SK-N-SH (cell line): ENCODE results near the gene POLR1E. TPM values are rescaled to one million over a fixed set of nuclear protein-coding genes. Genes with fewer than 3 reads are reported as not detected.

Experiments
- CTCF ChIA-PET: fragments of 300-600, 350-600 bp; formaldehyde crosslinking; extraction: SDS; loops from one replicate; lab custom pipeline; 2021; lab: Yijun Ruan, JAX
- POLR2A ChIA-PET: fragments of 350-600 bp; sonication (Branson Sonifier 250); formaldehyde crosslinking; extraction: SDS; loops from one replicate; lab custom pipeline; 2020; ENCODE audit warnings: antibody characterized with exemption, inconsistent platforms; lab: Yijun Ruan, JAX
- DNase-seq: peaks from one replicate; pipeline ENCODE4 v3.0.0; 2012
- H2AFZ ChIP-seq: fragments of 200-600 bp; sonication (generic); 2 replicates; pipeline ENCODE4 v1.8.1; 2016; ENCODE audit warnings: antibody characterized with exemption, mild to moderate bottlenecking, low read depth
- H3F3A ChIP-seq: fragments of 200-600 bp; sonication (generic); replicated peaks from 2 replicates; pipeline ENCODE3; 2016; ENCODE audit warnings: antibody characterized with exemption, mild to moderate bottlenecking; ENCODE audit not compliant: insufficient read depth
- H3K27ac ChIP-seq, 2 experiments: fragments of 200-500 bp in 1 of 2; fragments of 200-600 bp in 1 of 2; sonication (Bioruptor generic) in 1 of 2; sonication (generic), shearing (Covaris generic) in 1 of 2; 2 replicates each; pipeline versions ENCODE4 v1.5.1 to v1.6.1; 2014 to 2016; ENCODE audit warnings: low read depth in 2 of 2, inconsistent platforms in 1 of 2, low read length in 1 of 2, mild to moderate bottlenecking in 1 of 2, mixed read lengths in 1 of 2
- H3K27me3 ChIP-seq: fragments of 200-600 bp; sonication (generic), shearing (Covaris generic); 2 replicates; pipeline ENCODE4 v1.6.1; 2016; ENCODE audit warnings: mixed run types; ENCODE audit not compliant: insufficient read depth
- H3K36me3 ChIP-seq, 2 experiments: fragments of 200-500 bp in 1 of 2; fragments of 200-600 bp in 1 of 2; sonication (Bioruptor generic) in 1 of 2; sonication (generic) in 1 of 2; replicated peaks in 1 of 2; 2 replicates each; pipeline versions ENCODE3 to v1.5.1; 2014 to 2016; ENCODE audit warnings: low read length in 1 of 2, mild to moderate bottlenecking in 1 of 2; ENCODE audit not compliant: insufficient read depth in 2 of 2, control insufficient read depth in 1 of 2
- H3K4me1 ChIP-seq, 2 experiments: fragments of 200-500 bp in 1 of 2; fragments of 200-600 bp in 1 of 2; sonication (Bioruptor generic) in 1 of 2; sonication (generic), shearing (Covaris generic) in 1 of 2; 2 replicates each; pipeline versions ENCODE4 v1.5.1 to v1.6.1; 2014 to 2016; ENCODE audit warnings: low read depth in 1 of 2, low read length in 1 of 2, mixed run types in 1 of 2; ENCODE audit not compliant: insufficient read depth in 2 of 2, control insufficient read depth in 1 of 2
- H3K4me2 ChIP-seq: fragments of 200-600 bp; sonication (generic), shearing (Covaris generic); 2 replicates; pipeline ENCODE4 v1.6.1; 2017; ENCODE audit warnings: mixed run types
- H3K4me3 ChIP-seq, 2 experiments: fragments of 200-500 bp in 1 of 2; fragments of 200-600 bp in 1 of 2; sonication (Bioruptor generic) in 1 of 2; sonication (generic), shearing (Covaris generic) in 1 of 2; 2 replicates each; pipeline versions ENCODE4 v1.5.1 to v1.8.1; 2014 to 2016; ENCODE audit warnings: low read depth in 2 of 2, inconsistent platforms in 1 of 2, low read length in 1 of 2, mild to moderate bottlenecking in 1 of 2, mixed read lengths in 1 of 2, moderate library complexity in 1 of 2
- H3K79me2 ChIP-seq: fragments of 200-600 bp; sonication (generic); 2 replicates; pipeline ENCODE4 v1.8.1; 2017; ENCODE audit warnings: mild to moderate bottlenecking; ENCODE audit not compliant: insufficient read depth
- H3K9ac ChIP-seq: fragments of 200-600 bp; sonication (generic); 2 replicates; pipeline ENCODE4 v1.6.1; 2017; ENCODE audit warnings: mixed run types
- H3K9me2 ChIP-seq: fragments of 200-600 bp; sonication (generic); 2 replicates; pipeline ENCODE4 v1.6.1; 2017; ENCODE audit warnings: mixed run types
- H3K9me3 ChIP-seq: fragments of 200-600 bp; sonication (generic); 2 replicates; pipeline ENCODE4 v1.6.1; 2017; ENCODE audit warnings: mixed run types, mild to moderate bottlenecking, moderate library complexity
- H4K20me1 ChIP-seq: fragments of 200-600 bp; sonication (generic); 2 replicates; pipeline ENCODE4 v1.6.1; 2017; ENCODE audit warnings: mild to moderate bottlenecking, mixed run types; ENCODE audit not compliant: insufficient read depth
- CTCF ChIP-seq: fragments of 200-600 bp; sonication (generic); IDR thresholded peaks from 2 replicates; pipeline ENCODE4 v1.6.1; 2017; ENCODE audit warnings: antibody characterized with exemption, mild to moderate bottlenecking, moderate library complexity
- ELF1 ChIP-seq: IDR thresholded peaks from 2 replicates; pipeline ENCODE4 v1.4.0; 2012
- EP300 ChIP-seq, 2 experiments: IDR thresholded peaks; 2 replicates each; pipeline versions ENCODE4 v1.4.0 to v1.6.1; 2012; ENCODE audit warnings: borderline replicate concordance in 1 of 2, low read depth in 1 of 2, low read length in 1 of 2
- EZH2phosphoT487 ChIP-seq: fragments of 200-600 bp; sonication (generic); IDR thresholded peaks from 2 replicates; pipeline ENCODE4 v1.6.1; 2017; ENCODE audit warnings: low read depth, mixed run types, mild to moderate bottlenecking, antibody characterized with exemption, moderate library complexity, borderline replicate concordance
- FOXJ3 ChIP-seq: sonication (generic); formaldehyde crosslinking; IDR thresholded peaks from 2 replicates; pipeline ENCODE4 v1.5.1; 2020; ENCODE audit warnings: mild to moderate bottlenecking, missing genetic modification reagents
- FOXM1 ChIP-seq: IDR thresholded peaks from 2 replicates; pipeline ENCODE4 v1.4.0; 2012; ENCODE audit warnings: low read depth, mild to moderate bottlenecking
- GABPA ChIP-seq: IDR thresholded peaks from 2 replicates; pipeline ENCODE4 v1.4.0; 2012; ENCODE audit warnings: low read depth, mild to moderate bottlenecking
- GATA2 ChIP-seq: sonication (generic); formaldehyde crosslinking; IDR thresholded peaks from 2 replicates; pipeline ENCODE4 v1.5.0; 2020; ENCODE audit warnings: mild to moderate bottlenecking, missing genetic modification reagents
- JUND ChIP-seq: IDR thresholded peaks from 2 replicates; pipeline ENCODE4 v1.4.0; 2012
- MAX ChIP-seq: IDR thresholded peaks from 2 replicates; pipeline ENCODE4 v1.4.0; 2012; ENCODE audit warnings: low read depth
- NFIC ChIP-seq: IDR thresholded peaks from 2 replicates; pipeline ENCODE4 v1.4.0; 2012; ENCODE audit warnings: borderline replicate concordance
- NRF1 ChIP-seq: IDR thresholded peaks from 2 replicates; pipeline ENCODE4 v1.6.1; 2012; ENCODE audit warnings: low read depth, mild to moderate bottlenecking, low read length
- POLR2AphosphoS5 ChIP-seq: IDR thresholded peaks from 2 replicates; pipeline ENCODE4 v1.6.1; 2012; ENCODE audit warnings: low read depth, low read length
- RAD21 ChIP-seq: IDR thresholded peaks from 2 replicates; pipeline ENCODE4 v1.6.1; 2012; ENCODE audit warnings: mild to moderate bottlenecking, low read length
- RCOR1 ChIP-seq: fragments of 150-350 bp; IDR thresholded peaks from 2 replicates; pipeline ENCODE4 v1.6.1; 2017; ENCODE audit warnings: antibody characterized with exemption, low read length
- RFX5 ChIP-seq: IDR thresholded peaks from 2 replicates; pipeline ENCODE4 v1.6.1; 2012; ENCODE audit warnings: mild to moderate bottlenecking, improper control_type of control experiment, low read length
- SIN3A ChIP-seq: IDR thresholded peaks from 2 replicates; pipeline ENCODE4 v1.6.1; 2012; ENCODE audit warnings: low read depth, mild to moderate bottlenecking, low read length, moderate library complexity, borderline replicate concordance
- SMC3 ChIP-seq: IDR thresholded peaks from 2 replicates; pipeline ENCODE4 v1.6.1; 2012; ENCODE audit warnings: low read depth, low read length, improper control_type of control experiment
- TAF1 ChIP-seq: IDR thresholded peaks from 2 replicates; pipeline ENCODE4 v1.6.1; 2012; ENCODE audit warnings: low read depth, mild to moderate bottlenecking, low read length, moderate library complexity, borderline replicate concordance
- TCF12 ChIP-seq: IDR thresholded peaks from 2 replicates; pipeline ENCODE4 v1.4.0; 2012
- TEAD4 ChIP-seq: IDR thresholded peaks from 2 replicates; pipeline ENCODE4 v1.4.0; 2012; ENCODE audit warnings: mild to moderate bottlenecking, borderline replicate concordance; ENCODE audit not compliant: insufficient read depth
- USF1 ChIP-seq: IDR thresholded peaks from 2 replicates; pipeline ENCODE4 v1.4.0; 2012; ENCODE audit warnings: low read depth, borderline replicate concordance
- WGBS: methylation state at CpG from one replicate; pipeline ENCODE4 v1.1.6; 2017; ENCODE audit warnings: low lambda C conversion rate; 5-methylcytosine and 5-hydroxymethylcytosine counted together
- polyA plus RNA-seq, 3 experiments: library from polyadenylated mRNA; depleted of rRNA; stranded (reverse); fragments of >200 nt; gene quantifications; 2 replicates each; pipeline ENCODE4 v1.2.3, GENCODE V29; 2012
- TF ChIP-seq, protein P1 (sequence below): fragments of 150-350 bp; IDR thresholded peaks from 2 replicates; pipeline ENCODE4 v1.6.1; 2017; ENCODE audit warnings: antibody characterized with exemption, low read length, low read depth, borderline replicate concordance

The POLR1E gene
- polyA plus RNA-seq, 1 of the 3 experiments (the other 2 are of a cell fraction), result 38.8 TPM

GRCh38 chr9:37551468-37551867 lies 65.7 kb downstream of the POLR1E start:
- Histone ChIP-seq H3K79me2 (no peaks in the 10 kb centered on the region), H3F3A (no peaks in the 10 kb centered on the region), H3K4me3 (no peak overlapping the region), H2AFZ (no peak overlapping the region), H3K36me3 (no peaks in the 10 kb centered on the region), H3K27me3 (no peaks in the 10 kb centered on the region), H4K20me1 (no peaks in the 10 kb centered on the region; the same call in 1 of the 2 replicates), H3K4me1 (no peaks in the 10 kb centered on the region), H3K9ac (no peak overlapping the region), H3K27ac (no peak overlapping the region), H3K4me2 (no peak overlapping the region), H3K9me3 (no peaks in the 10 kb centered on the region), H3K9me2 (no peaks in the 10 kb centered on the region)
- ChIA-PET CTCF (no interaction called here), POLR2A (interaction anchor here (0.5 to 0.6 kb wide), 2 partner anchors 100 to 249 kb away, joined by 3 read pairs; partner anchors contain the start of gene DCAF10)
- no peak for TF ChIP-seq RCOR1
- TF ChIP-seq GATA2 (CRISPR knock-in tag), result no peak
- TF ChIP-seq USF1, result no peak
- TF ChIP-seq TAF1, result no peak
- TF ChIP-seq FOXM1, result no peak
- TF ChIP-seq MAX, result no peak
- TF ChIP-seq EP300 (IDR thresholded peaks at IDR 0.05; ENCODE audit: borderline replicate concordance in 1 of 2, low read depth in 1 of 2, low read length in 1 of 2), result no peak
- no peak for TF ChIP-seq TEAD4
- TF ChIP-seq SIN3A, result no peak
- TF ChIP-seq ELF1, result no peak
- TF ChIP-seq, protein P1, sequence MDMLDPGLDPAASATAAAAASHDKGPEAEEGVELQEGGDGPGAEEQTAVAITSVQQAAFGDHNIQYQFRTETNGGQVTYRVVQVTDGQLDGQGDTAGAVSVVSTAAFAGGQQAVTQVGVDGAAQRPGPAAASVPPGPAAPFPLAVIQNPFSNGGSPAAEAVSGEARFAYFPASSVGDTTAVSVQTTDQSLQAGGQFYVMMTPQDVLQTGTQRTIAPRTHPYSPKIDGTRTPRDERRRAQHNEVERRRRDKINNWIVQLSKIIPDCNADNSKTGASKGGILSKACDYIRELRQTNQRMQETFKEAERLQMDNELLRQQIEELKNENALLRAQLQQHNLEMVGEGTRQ, result no peak
- TF ChIP-seq EZH2phosphoT487, result no peak
- TF ChIP-seq CTCF, result no peak
- TF ChIP-seq POLR2AphosphoS5, result no peak
- no peak for TF ChIP-seq RFX5
- DNase-seq, result no peak
- WGBS, result 86% methylated on average over 3 of the region's 3 CpGs

GRCh38 chr9:37551888-37552287 lies 66.1 kb downstream of the POLR1E start:
- Histone ChIP-seq H3F3A (no peaks in the 10 kb centered on the region), H2AFZ (no peak overlapping the region), H3K4me1 (no peaks in the 10 kb centered on the region), H3K9me3 (no peaks in the 10 kb centered on the region), H3K9me2 (no peaks in the 10 kb centered on the region), H3K4me2 (no peak overlapping the region), H3K4me3 (no peak overlapping the region), H3K9ac (no peak overlapping the region), H3K79me2 (no peaks in the 10 kb centered on the region), H4K20me1 (no peaks in the 10 kb centered on the region; the same call in 1 of the 2 replicates), H3K36me3 (no peaks in the 10 kb centered on the region), H3K27me3 (no peaks in the 10 kb centered on the region), H3K27ac (no peak overlapping the region)
- WGBS, result 94% methylated on average over 2 of the region's 2 CpGs
- TF ChIP-seq RFX5 (no peak), SIN3A (no peak), GATA2 (CRISPR knock-in tag) (no peak), MAX (no peak), GABPA (no peak), SMC3 (no peak), NRF1 (no peak), RAD21 (no peak), FOXJ3 (CRISPR knock-in tag) (no peak), NFIC (no peak), TCF12 (no peak), ELF1 (no peak), JUND (no peak)
- TF ChIP-seq, protein P1, result no peak
- POLR2A ChIA-PET, result no interaction called here
- CTCF ChIA-PET, result no interaction called here
- DNase-seq, result no peak
